ENCODE data around the gene UBR3. TPM values are rescaled to one million over a fixed set of nuclear protein-coding genes. Genes with fewer than 3 reads are reported as not detected.

UBR3 gene
- total and polyA plus RNA-seq, 2 of the 4 experiments (the other 2 are of a cell fraction), result 10.0 to 33.9 TPM

DNA sequence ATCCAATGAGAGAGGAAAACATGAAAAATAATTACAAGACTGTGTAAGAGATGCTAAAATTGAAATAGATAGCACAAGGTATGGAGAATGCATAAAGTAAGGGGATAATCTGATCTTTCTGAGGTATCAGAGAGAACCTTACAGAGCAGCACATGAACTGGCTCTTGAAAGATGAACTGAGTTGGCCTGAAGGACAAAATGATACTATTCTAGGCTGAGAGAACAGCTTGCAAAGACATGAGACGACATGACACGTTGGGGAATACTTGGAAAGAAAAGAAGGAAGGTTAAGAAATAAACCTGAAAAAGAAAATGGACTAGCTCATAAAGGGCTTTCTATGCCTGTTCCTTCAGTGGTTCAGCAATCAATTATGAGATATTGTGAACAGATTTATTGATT lies 198.0 kb downstream of the UBR3 start:
- no peak for TF ChIP-seq NFE2L2 (IDR thresholded peaks at IDR 0.05; ENCODE audit: low read depth, low read length)
- no peak for TF ChIP-seq RCOR1 (IDR thresholded peaks at IDR 0.05; ENCODE audit: insufficient replicate concordance, low read length)
- TF ChIP-seq POLR2A (IDR thresholded peaks at IDR 0.05; ENCODE audit: low read depth, low read length), result no peak
- no peak for TF ChIP-seq MAFK (IDR thresholded peaks at IDR 0.05; ENCODE audit: low read depth, low read length)
- no peak for TF ChIP-seq MAZ (IDR thresholded peaks at IDR 0.05; ENCODE audit: borderline replicate concordance, low read depth, low read length)
- TF ChIP-seq ELK1 (IDR thresholded peaks at IDR 0.05; ENCODE audit: borderline replicate concordance, low read depth, low read length), result no peak
- TF ChIP-seq RFX5 (IDR thresholded peaks at IDR 0.05; ENCODE audit: low read depth, low read length), result no peak
- TF ChIP-seq RAD21 (IDR thresholded peaks at IDR 0.05; ENCODE audit: low read length), result no peak
- no peak for TF ChIP-seq CEBPB (IDR thresholded peaks at IDR 0.05; ENCODE audit: low read depth, low read length)
- TF ChIP-seq, protein P1, sequence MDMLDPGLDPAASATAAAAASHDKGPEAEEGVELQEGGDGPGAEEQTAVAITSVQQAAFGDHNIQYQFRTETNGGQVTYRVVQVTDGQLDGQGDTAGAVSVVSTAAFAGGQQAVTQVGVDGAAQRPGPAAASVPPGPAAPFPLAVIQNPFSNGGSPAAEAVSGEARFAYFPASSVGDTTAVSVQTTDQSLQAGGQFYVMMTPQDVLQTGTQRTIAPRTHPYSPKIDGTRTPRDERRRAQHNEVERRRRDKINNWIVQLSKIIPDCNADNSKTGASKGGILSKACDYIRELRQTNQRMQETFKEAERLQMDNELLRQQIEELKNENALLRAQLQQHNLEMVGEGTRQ (IDR thresholded peaks at IDR 0.05; ENCODE audit: low read depth, low read length), result no peak
- TF ChIP-seq SMC3 (IDR thresholded peaks at IDR 0.05; ENCODE audit: low read depth, low read length), result no peak
- TF ChIP-seq, protein P2, sequence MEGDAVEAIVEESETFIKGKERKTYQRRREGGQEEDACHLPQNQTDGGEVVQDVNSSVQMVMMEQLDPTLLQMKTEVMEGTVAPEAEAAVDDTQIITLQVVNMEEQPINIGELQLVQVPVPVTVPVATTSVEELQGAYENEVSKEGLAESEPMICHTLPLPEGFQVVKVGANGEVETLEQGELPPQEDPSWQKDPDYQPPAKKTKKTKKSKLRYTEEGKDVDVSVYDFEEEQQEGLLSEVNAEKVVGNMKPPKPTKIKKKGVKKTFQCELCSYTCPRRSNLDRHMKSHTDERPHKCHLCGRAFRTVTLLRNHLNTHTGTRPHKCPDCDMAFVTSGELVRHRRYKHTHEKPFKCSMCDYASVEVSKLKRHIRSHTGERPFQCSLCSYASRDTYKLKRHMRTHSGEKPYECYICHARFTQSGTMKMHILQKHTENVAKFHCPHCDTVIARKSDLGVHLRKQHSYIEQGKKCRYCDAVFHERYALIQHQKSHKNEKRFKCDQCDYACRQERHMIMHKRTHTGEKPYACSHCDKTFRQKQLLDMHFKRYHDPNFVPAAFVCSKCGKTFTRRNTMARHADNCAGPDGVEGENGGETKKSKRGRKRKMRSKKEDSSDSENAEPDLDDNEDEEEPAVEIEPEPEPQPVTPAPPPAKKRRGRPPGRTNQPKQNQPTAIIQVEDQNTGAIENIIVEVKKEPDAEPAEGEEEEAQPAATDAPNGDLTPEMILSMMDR (conservative IDR thresholded peaks at IDR 0.05; ENCODE audit: low read depth, low read length), result no peak
- TF ChIP-seq MXI1 (IDR thresholded peaks at IDR 0.05; ENCODE audit: borderline replicate concordance, low read depth, low read length), result no peak
- no peak for TF ChIP-seq BHLHE40 (IDR thresholded peaks at IDR 0.05; ENCODE audit: low read depth, low read length)
- TF ChIP-seq FOS (IDR thresholded peaks at IDR 0.05; ENCODE audit: low read depth, low read length), result no peak
- TF ChIP-seq CHD1 (IDR thresholded peaks at IDR 0.05; ENCODE audit: low read depth, low read length), result no peak
- H3K9me3 ChIP-seq (ENCODE audit: control insufficient read depth, insufficient read depth, low read length), result no peaks in the 10 kb centered on the region
- BruUV-seq (replicated peaks), result no TSS peak
- H3K23ac ChIP-seq (ENCODE audit: low read depth, low read length), result no peak overlapping the region
- H4K20me1 ChIP-seq (ENCODE audit: insufficient read depth, low read length), result no peaks in the 10 kb centered on the region
- no peak overlapping the region for H3K27ac ChIP-seq (ENCODE audit: insufficient read depth, low read length)
- no peak overlapping the region for H3K4me2 ChIP-seq (ENCODE audit: low read depth, low read length)
- no peak overlapping the region for H3K14ac ChIP-seq (replicated peaks; ENCODE audit: low read depth, low read length)
- H3K4me3 ChIP-seq (ENCODE audit: insufficient read depth, low read depth, low read length), result no peak overlapping the region
- ChIA-PET CTCF (interaction anchor here (0.6 kb wide), 1 partner anchor 137 kb away, joined by 3 read pairs; no protein-coding TSS in a partner anchor), POLR2A (ENCODE audit: unreplicated experiment) (no interaction called here)
- WGBS, 2 experiments (ENCODE audit: extremely low coverage in 2 of 2, insufficient read length in 1 of 2), result 100% methylated on average over 2 of the region's 2 CpGs; no CpG with 5 or more reads in 1 of the 2 experiments
- H2AFZ ChIP-seq (replicated peaks; ENCODE audit: low read length, poor library complexity), result no peak overlapping the region
- peaks cover 0 to 6% of the 10 kb centered on the region in 2 experiments; a peak in 2 of 4 replicates for H3K79me1 ChIP-seq (ENCODE audit: low read depth in 1 of 2, low read length in 2 of 2)
- no peak overlapping the region for H2AK9ac ChIP-seq (replicated peaks; ENCODE audit: low read depth, low read length, poor library complexity)
- no peak for ATAC-seq (ENCODE audit: low read depth)
- H2BK120ac ChIP-seq (ENCODE audit: low read depth, low read length), result no peak overlapping the region
- H4K91ac ChIP-seq (ENCODE audit: insufficient read depth, low read depth, low read length), result no peak overlapping the region
- H2BK15ac ChIP-seq (ENCODE audit: low read depth, low read length), result no peak overlapping the region
- no peak overlapping the region for H3K18ac ChIP-seq (ENCODE audit: low read depth, low read length)
- H3K4me1 ChIP-seq (ENCODE audit: control insufficient read depth, insufficient read depth, low read length), result no peaks in the 10 kb centered on the region
- in situ Hi-C loops (cut with MboI; ENCODE audit: low sequenced_read_pairs) (no loop called here), intact Hi-C loops (cut with micrococcal nuclease) (no loop called here), dilution Hi-C loops (cut with HindIII; ENCODE audit: low sequenced_read_pairs, unreplicated experiment) (no loop called here)
- no peak overlapping the region for H3K56ac ChIP-seq (ENCODE audit: extremely low read depth, insufficient read depth, low read length)
- no peak overlapping the region for H4K5ac ChIP-seq (ENCODE audit: low read depth, low read length)
- H2BK5ac ChIP-seq (ENCODE audit: low read depth, low read length, poor library complexity, severe bottlenecking), result no peak overlapping the region
- no peak overlapping the region for H3K4ac ChIP-seq (ENCODE audit: low read depth, low read length)
- H2AK5ac ChIP-seq (ENCODE audit: low read depth, low read length), result no peak overlapping the region
- H3K9ac ChIP-seq (ENCODE audit: low read depth, low read length), result no peak overlapping the region
- H3K27me3 ChIP-seq (ENCODE audit: control insufficient read depth, insufficient read depth, low read length), result no peaks in the 10 kb centered on the region
- H2BK20ac ChIP-seq (ENCODE audit: low read depth, low read length), result no peak overlapping the region
- H3K9me1 ChIP-seq (ENCODE audit: insufficient read depth, low read length), result no peaks in the 10 kb centered on the region
- H4K8ac ChIP-seq (ENCODE audit: low read depth in 2 of 2, low read length in 2 of 2), result no peak overlapping the region
- no peak for DNase-seq
- H3K36me3 ChIP-seq (ENCODE audit: control insufficient read depth, insufficient read depth, low read length), result no peaks in the 10 kb centered on the region
